ENCODE results near the gene RBM47. TPM values are rescaled to one million over a fixed set of nuclear protein-coding genes. Genes with fewer than 3 reads are reported as not detected.

RBM47 gene
- total RNA-seq, 1 experiment from 2014 or later: 70.3 TPM

GRCh38 chr4:40500781-40501180, 128.9 kb downstream of the RBM47 start:
- no peaks in the 10 kb centered on the region for H3K4me1 ChIP-seq (ENCODE audit: insufficient read depth, low read length)
- no CpG with 5 or more reads among the region's 6 CpGs for WGBS (ENCODE audit: extremely low coverage, insufficient read length, low lambda C conversion rate)
- H3K18ac ChIP-seq (ENCODE audit: insufficient read length, low read depth, low read length): no peak overlapping the region
- H3K56ac ChIP-seq (ENCODE audit: insufficient read length, low read depth, low read length): no peak overlapping the region
- H3K4ac ChIP-seq (ENCODE audit: low read depth, low read length): no peak overlapping the region
- H2BK5ac ChIP-seq (ENCODE audit: insufficient read length, low read length): no peak overlapping the region
- no peak overlapping the region for H3K9ac ChIP-seq (ENCODE audit: extremely low read depth, insufficient read length, low read length)
- TF ChIP-seq CTCF (conservative IDR thresholded peaks at IDR 0.05): no peak
- no peaks in the 10 kb centered on the region for H3K79me1 ChIP-seq (ENCODE audit: insufficient read depth, low read depth, low read length, poor library complexity, severe bottlenecking)
- no peak overlapping the region for H2AK5ac ChIP-seq (ENCODE audit: insufficient read length, low read length)
- no peak overlapping the region for H3K27ac ChIP-seq (ENCODE audit: insufficient read length, low read depth, low read length)
- H3T11ph ChIP-seq (ENCODE audit: low read length): no peak overlapping the region
- H3K4me2 ChIP-seq (ENCODE audit: insufficient read depth, insufficient read length, low read length): no peak overlapping the region
- H3K23me2 ChIP-seq (ENCODE audit: insufficient read length, low read depth, low read length, poor library complexity, severe bottlenecking): no peaks in the 10 kb centered on the region
- peaks cover 0 to 9% (median 8%) of the 10 kb centered on the region in 3 experiments; a peak in 3 of 7 replicates for H3K36me3 Mint-ChIP-seq (ENCODE audit: insufficient read depth in 1 of 3, low read depth in 3 of 3)
- no peak overlapping the region for H2BK12ac ChIP-seq (ENCODE audit: insufficient read length, low read depth, low read length)
- H2BK120ac ChIP-seq (ENCODE audit: low read depth, low read length, poor library complexity, severe bottlenecking): no peak overlapping the region
- H3K23ac ChIP-seq (ENCODE audit: insufficient read length, low read depth, low read length): no peak overlapping the region
- H2BK20ac ChIP-seq (ENCODE audit: low read depth, low read length, poor library complexity, severe bottlenecking): no peak overlapping the region
- H4K5ac ChIP-seq (ENCODE audit: insufficient read length, low read depth, low read length): no peak overlapping the region
- no peaks in the 10 kb centered on the region for H3K27me3 ChIP-seq (ENCODE audit: insufficient read depth, low read length)
- H4K91ac ChIP-seq (ENCODE audit: insufficient read length, low read depth, low read length): no peak overlapping the region
- no peak overlapping the region for H4K8ac ChIP-seq (replicated peaks; ENCODE audit: insufficient read length, low read depth, low read length)
- no peaks in the 10 kb centered on the region for H3K9me3 Mint-ChIP-seq
- no peak overlapping the region for H3K27ac Mint-ChIP-seq
- H3K9me3 ChIP-seq (ENCODE audit: control insufficient read depth, low read depth, low read length): no peaks in the 10 kb centered on the region
- no peak for DNase-seq
- H4K20me1 ChIP-seq (ENCODE audit: control insufficient read depth, insufficient read depth, insufficient read length): no peaks in the 10 kb centered on the region
- H3K79me2 ChIP-seq (ENCODE audit: insufficient read depth, low read length): no peaks in the 10 kb centered on the region
- H3K27me3 Mint-ChIP-seq (ENCODE audit: low read depth): no peaks in the 10 kb centered on the region
- no peak overlapping the region for H3K14ac ChIP-seq (ENCODE audit: insufficient read depth, low read length)
- H3K4me3 Mint-ChIP-seq: no peak overlapping the region
- H3K4me1 Mint-ChIP-seq: no peaks in the 10 kb centered on the region; a peak in 1 of 4 replicates
- no peak overlapping the region for H2AFZ ChIP-seq (ENCODE audit: low read length)
- no peak overlapping the region for H2BK15ac ChIP-seq (ENCODE audit: low read depth, low read length)

Data from H9 (cell line).